K562 (cell line): ENCODE results near the gene SPDYE1. TPM values are rescaled to one million over a fixed set of nuclear protein-coding genes. Genes with fewer than 3 reads are reported as not detected.

Experiments used
- BRF2 ChIP-seq: IDR thresholded peaks from 3 replicates; pipeline ENCODE4 v1.6.1; 2011; ENCODE audit warnings: borderline replicate concordance, mild to moderate bottlenecking; ENCODE audit not compliant: insufficient read length, insufficient read depth
- ETV6 ChIP-seq, 3 experiments: fragments of 150-350 bp in 1 of 3; sonication (generic) in 1 of 3; formaldehyde crosslinking in 1 of 3; IDR thresholded peaks; 2 replicates each; pipeline versions ENCODE4 v1.6.1 to v1.8.0; 2014 to 2022; ENCODE audit warnings: borderline replicate concordance in 2 of 3, low read depth in 2 of 3, antibody characterized with exemption in 1 of 3, low read length in 1 of 3, mild to moderate bottlenecking in 1 of 3, missing genetic modification reagents in 1 of 3
- THAP12 ChIP-seq: fragments of 250-450 bp; sonication (Bioruptor Pico); IDR thresholded peaks from 2 replicates; pipeline ENCODE4 v1.9.0; 2021; ENCODE audit warnings: mild to moderate bottlenecking, inconsistent platforms
- ZNF717 ChIP-seq: fragments of 250-450 bp; sonication (Bioruptor Pico); IDR thresholded peaks from 2 replicates; pipeline ENCODE4 v1.5.0; 2021
- polyA plus RNA-seq, 8 experiments: library from polyadenylated mRNA; depleted of rRNA in 4 of 8; stranded (reverse) in 5 of 8; unstranded in 3 of 8; fragments of >200 nt; fragmentation: Nextera tagmentation in 2 of 8; fragmentation: Illumina TruSeq in 1 of 8; extraction: Ambion mirVana in 2 of 8; extraction: Trizol in 1 of 8; gene quantifications; 2 replicates each; pipeline versions ENCODE4 v1.2.1 to v1.2.3, GENCODE V29; 2011 to 2014; ENCODE audit warnings: inconsistent platforms in 1 of 8, missing spikeins in 1 of 8
- total RNA-seq, 7 experiments: library from RNA; depleted of rRNA in 6 of 7; stranded (reverse); fragments of >200 nt in 6 of 7; fragmentation: Illumina TruSeq in 2 of 7; extraction: Trizol in 2 of 7; gene quantifications; 2 replicates each; pipeline versions ENCODE4 v1.2.1 to v1.2.3, GENCODE V29; 2011 to 2021; ENCODE audit warnings: low replicate concordance in 1 of 7
- TF ChIP-seq, protein P1 (sequence below): fragments of 200-600 bp; sonication (generic); IDR thresholded peaks from one replicate; pipeline ENCODE4 v1.6.1; 2012; ENCODE audit warnings: mild to moderate bottlenecking, low read depth, low read length, inconsistent platforms

The SPDYE1 gene
- total and polyA plus RNA-seq, 9 of the 15 experiments (the other 6 are each of a cell fraction or from before 2014, with no cell fraction given) = 0.04 to 0.10 TPM; not detected in 7

DNA sequence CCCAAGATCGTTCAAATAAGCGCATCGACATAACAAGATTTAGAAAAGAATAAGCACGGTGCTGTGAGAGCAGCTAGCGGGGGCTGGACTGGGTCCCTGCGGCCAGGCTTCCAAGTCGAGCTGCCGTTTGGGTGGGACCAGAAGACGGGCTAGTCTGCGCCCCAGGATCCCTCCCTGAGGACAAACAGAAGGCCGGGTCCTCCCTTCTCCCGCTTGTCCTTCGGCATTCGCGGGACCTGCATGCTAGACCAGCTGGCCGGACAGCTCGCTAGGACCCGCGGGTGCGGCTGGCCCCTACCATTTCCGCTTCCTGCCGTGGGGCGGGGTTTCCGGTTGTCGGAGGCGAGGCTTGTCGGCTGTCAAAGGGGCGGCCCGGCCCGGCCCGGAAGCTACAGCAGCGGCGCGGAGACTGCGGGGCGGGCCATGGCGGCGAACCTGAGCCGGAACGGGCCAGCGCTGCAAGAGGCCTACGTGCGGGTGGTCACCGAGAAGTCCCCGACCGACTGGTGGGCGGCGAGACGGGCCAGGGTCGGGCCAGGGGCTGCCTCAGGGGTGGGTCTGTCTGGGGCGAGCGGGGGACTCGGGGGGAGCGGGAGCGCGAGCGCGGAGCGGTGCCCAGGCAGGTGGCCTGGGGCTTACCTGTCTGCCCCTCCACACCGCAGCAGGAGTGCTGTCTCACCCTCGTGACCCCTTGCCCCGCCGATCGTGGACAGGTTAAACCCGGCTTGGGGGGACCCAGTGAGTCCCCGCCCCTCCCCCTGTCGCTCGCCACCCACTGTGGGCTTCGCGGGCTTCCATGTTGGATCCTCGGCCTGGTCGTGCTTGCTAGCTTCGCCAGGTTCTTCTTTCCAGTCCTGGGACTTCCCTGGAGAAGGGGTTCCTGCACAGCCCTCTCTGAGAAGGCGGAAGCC lies 46.9 kb downstream of the SPDYE1 start, which contains the start of gene DBNL (continued):
- TF ChIP-seq, protein P1, sequence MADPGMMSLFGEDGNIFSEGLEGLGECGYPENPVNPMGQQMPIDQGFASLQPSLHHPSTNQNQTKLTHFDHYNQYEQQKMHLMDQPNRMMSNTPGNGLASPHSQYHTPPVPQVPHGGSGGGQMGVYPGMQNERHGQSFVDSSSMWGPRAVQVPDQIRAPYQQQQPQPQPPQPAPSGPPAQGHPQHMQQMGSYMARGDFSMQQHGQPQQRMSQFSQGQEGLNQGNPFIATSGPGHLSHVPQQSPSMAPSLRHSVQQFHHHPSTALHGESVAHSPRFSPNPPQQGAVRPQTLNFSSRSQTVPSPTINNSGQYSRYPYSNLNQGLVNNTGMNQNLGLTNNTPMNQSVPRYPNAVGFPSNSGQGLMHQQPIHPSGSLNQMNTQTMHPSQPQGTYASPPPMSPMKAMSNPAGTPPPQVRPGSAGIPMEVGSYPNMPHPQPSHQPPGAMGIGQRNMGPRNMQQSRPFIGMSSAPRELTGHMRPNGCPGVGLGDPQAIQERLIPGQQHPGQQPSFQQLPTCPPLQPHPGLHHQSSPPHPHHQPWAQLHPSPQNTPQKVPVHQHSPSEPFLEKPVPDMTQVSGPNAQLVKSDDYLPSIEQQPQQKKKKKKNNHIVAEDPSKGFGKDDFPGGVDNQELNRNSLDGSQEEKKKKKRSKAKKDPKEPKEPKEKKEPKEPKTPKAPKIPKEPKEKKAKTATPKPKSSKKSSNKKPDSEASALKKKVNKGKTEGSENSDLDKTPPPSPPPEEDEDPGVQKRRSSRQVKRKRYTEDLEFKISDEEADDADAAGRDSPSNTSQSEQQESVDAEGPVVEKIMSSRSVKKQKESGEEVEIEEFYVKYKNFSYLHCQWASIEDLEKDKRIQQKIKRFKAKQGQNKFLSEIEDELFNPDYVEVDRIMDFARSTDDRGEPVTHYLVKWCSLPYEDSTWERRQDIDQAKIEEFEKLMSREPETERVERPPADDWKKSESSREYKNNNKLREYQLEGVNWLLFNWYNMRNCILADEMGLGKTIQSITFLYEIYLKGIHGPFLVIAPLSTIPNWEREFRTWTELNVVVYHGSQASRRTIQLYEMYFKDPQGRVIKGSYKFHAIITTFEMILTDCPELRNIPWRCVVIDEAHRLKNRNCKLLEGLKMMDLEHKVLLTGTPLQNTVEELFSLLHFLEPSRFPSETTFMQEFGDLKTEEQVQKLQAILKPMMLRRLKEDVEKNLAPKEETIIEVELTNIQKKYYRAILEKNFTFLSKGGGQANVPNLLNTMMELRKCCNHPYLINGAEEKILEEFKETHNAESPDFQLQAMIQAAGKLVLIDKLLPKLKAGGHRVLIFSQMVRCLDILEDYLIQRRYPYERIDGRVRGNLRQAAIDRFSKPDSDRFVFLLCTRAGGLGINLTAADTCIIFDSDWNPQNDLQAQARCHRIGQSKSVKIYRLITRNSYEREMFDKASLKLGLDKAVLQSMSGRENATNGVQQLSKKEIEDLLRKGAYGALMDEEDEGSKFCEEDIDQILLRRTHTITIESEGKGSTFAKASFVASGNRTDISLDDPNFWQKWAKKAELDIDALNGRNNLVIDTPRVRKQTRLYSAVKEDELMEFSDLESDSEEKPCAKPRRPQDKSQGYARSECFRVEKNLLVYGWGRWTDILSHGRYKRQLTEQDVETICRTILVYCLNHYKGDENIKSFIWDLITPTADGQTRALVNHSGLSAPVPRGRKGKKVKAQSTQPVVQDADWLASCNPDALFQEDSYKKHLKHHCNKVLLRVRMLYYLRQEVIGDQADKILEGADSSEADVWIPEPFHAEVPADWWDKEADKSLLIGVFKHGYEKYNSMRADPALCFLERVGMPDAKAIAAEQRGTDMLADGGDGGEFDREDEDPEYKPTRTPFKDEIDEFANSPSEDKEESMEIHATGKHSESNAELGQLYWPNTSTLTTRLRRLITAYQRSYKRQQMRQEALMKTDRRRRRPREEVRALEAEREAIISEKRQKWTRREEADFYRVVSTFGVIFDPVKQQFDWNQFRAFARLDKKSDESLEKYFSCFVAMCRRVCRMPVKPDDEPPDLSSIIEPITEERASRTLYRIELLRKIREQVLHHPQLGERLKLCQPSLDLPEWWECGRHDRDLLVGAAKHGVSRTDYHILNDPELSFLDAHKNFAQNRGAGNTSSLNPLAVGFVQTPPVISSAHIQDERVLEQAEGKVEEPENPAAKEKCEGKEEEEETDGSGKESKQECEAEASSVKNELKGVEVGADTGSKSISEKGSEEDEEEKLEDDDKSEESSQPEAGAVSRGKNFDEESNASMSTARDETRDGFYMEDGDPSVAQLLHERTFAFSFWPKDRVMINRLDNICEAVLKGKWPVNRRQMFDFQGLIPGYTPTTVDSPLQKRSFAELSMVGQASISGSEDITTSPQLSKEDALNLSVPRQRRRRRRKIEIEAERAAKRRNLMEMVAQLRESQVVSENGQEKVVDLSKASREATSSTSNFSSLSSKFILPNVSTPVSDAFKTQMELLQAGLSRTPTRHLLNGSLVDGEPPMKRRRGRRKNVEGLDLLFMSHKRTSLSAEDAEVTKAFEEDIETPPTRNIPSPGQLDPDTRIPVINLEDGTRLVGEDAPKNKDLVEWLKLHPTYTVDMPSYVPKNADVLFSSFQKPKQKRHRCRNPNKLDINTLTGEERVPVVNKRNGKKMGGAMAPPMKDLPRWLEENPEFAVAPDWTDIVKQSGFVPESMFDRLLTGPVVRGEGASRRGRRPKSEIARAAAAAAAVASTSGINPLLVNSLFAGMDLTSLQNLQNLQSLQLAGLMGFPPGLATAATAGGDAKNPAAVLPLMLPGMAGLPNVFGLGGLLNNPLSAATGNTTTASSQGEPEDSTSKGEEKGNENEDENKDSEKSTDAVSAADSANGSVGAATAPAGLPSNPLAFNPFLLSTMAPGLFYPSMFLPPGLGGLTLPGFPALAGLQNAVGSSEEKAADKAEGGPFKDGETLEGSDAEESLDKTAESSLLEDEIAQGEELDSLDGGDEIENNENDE = no peak
- TF ChIP-seq ETV6 (IDR thresholded peaks at IDR 0.05; ENCODE audit: borderline replicate concordance in 1 of 2, low read depth in 2 of 2, low read length in 1 of 2) (peak in 1 of 2 experiments; percentile 42; a peak in 1 of 4 replicates), ETV6 (CRISPR knock-in tag; IDR thresholded peaks at IDR 0.05; ENCODE audit: borderline replicate concordance) (no peak), THAP12 (CRISPR knock-in tag) (peak; percentile 16; the same call in 1 of the 2 replicates), BRF2 (no peak), ZNF717 (no peak)
